ENCODE results near the gene CLCN4.

Gene CLCN4

DNA sequence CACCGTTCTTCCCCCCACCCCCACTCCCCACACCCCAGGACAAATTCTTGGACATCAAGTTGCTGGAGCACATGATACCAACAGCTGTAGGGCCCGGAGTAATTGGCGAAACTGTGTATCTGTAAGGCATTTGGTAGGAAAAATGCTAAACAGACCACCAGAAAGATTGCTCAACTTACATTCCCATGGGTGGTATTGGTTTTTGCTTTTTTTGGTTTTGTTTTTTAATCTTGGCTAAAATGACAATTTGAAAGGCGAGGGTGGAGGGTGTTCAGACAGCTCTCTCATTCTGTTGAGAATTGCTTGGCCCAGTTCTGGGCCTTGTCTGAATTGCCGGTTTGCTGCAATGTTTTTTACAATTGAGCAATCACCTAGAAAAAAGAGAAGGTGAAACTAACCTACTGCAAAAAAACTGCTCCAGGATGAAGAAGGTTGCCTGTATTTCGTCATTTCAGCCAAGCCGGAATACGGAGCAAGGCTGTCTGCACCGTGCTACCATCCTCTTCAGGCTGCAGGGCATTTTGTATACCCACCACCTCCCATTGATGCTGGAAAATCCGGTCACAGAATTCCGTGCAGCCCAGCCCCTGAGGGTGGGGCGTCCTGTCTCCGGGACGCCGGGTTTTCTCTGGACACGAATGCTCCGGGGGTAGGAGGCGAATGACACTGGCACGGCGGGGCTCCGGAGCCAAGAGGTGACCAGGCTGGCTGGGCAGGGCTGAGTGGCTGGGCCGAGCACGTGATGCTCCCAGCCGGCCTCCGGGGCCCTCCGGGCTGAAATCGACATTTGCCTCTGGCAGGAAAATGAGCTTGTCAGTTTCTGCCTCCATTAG is at the start of gene CLCN4:
Gene CLCN4, plus strand, starts transcription at position 777 of the 833 bp plus-strand sequence. CDS start 28,058 bp downstream, outside the sequence.
- DNase-seq (ENCODE audit: low read depth) = no peak

DNA sequence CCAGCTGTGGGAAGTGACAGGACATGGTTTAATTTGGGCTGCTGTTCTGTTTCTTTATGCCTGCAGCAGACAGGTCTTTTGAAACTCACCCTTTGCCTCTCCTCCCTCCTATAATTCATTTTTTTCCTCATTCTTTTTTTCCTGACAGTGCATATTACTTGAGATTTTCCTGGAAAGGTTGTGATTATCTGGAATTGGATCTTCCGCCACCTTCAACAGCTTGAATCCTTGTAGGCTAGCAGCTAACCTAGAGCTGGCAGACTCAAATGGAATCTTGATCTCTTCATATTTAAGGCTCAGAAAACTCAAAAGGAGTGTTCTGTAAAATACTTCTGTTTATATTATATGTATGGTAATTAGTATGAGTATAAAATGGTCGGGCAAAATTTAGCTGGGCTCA is 49.3 kb upstream of the CLCN4 start:
- DNase-seq (ENCODE audit: low read depth) = no peak

GRCh38 chrX:10108288-10108687 is 48.5 kb upstream of the CLCN4 start:
- no peak for DNase-seq (ENCODE audit: low read depth)

GRCh38 chrX:10109695-10110094 is 47.1 kb upstream of the CLCN4 start:
- DNase-seq (ENCODE audit: low read depth) = no peak

- no peak for DNase-seq (ENCODE audit: low read depth)
Observed at GRCh38 chrX:10110316-10110935, 46.3 kb upstream of the CLCN4 start.

- no peak for DNase-seq (ENCODE audit: low read depth)
Observed at GRCh38 chrX:10110984-10111363, 45.8 kb upstream of the CLCN4 start.

DNA sequence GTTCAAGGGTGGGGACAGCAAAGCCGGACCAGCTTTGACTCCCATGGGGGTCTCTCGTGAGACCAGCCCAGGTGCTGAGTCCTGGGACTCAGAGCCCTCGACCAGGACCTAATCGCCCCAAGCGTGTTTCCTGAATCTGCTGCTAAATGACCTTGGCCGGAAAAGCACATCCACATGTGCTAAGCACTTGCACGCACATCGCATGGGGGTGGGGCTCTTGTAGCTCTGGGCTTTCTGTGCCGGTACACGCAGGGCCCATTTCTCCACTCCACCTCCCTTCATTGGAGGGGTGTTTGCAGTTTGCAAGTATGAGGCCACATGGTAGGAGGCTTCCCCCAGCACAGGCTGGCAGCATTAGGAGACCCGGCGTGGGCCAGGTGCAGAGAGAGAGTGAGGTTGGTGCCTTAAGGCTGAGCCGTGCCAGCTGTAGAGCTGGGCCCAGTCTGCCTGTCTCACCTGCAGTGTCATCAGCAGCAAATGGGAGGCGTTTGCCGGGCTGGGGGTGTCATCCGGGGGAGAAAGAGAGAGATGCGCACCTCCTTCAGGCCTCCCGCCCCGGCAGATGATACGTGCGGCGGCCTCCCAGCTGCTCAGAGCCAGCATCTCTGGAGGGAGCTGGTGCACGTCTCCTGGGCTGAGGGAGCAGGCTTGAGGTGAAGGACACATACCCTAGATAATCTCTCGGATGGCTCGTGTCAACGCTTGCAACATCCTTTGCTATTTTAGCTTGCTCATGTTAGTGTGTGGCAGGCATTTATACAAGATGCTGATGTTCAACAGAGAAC is 45.2 kb upstream of the CLCN4 start:
- no peak for DNase-seq (ENCODE audit: low read depth)

- no peak for DNase-seq (ENCODE audit: low read depth)
Observed at GRCh38 chrX:10112510-10112909, 44.3 kb upstream of the CLCN4 start.

- no peak for DNase-seq (ENCODE audit: low read depth)
Observed at GRCh38 chrX:10115082-10115481, 41.7 kb upstream of the CLCN4 start.

DNA sequence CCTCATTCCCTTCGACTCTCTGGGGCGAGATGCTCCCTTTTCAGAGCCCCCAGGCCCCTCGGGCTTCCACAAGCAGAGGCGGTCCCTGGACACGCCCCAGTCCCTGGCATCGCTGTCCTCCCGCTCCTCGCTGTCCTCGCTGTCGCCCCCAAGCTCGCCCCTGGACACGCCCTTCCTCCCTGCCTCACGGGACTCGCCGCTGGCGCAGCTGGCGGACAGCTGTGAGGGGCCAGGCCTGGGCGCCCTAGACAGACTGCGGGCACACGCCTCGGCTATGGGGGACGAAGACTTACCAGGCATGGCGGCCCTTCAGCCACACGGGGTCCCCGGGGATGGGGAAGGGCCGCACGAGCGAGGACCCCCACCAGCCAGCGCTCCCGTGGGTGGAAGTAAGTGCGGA is 39.5 kb upstream of the CLCN4 start:
- DNase-seq (ENCODE audit: low read depth) = no peak

- DNase-seq (ENCODE audit: low read depth) = no peak
Observed at GRCh38 chrX:10117864-10118377, 38.9 kb upstream of the CLCN4 start.

DNA sequence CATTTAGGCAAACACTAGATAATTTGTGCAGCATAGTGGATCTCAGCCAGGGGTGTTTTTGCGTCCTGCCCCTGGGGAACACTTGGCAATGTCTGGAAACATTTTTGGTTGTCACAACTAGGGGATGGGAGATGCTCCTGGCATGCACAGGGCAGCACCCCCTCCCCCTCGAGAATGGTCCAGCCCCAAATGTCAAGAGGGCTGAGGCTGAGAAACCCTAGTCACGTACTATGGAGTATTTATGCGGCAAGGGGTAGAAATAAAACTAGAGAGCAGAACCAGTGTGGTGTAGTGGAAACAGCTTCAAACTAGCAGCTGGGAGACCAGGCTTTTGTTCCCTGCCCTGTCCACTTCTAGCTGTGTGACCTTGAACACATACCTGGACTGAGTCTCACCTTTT is 38.2 kb upstream of the CLCN4 start:
- no peak for DNase-seq (ENCODE audit: low read depth)

DNA sequence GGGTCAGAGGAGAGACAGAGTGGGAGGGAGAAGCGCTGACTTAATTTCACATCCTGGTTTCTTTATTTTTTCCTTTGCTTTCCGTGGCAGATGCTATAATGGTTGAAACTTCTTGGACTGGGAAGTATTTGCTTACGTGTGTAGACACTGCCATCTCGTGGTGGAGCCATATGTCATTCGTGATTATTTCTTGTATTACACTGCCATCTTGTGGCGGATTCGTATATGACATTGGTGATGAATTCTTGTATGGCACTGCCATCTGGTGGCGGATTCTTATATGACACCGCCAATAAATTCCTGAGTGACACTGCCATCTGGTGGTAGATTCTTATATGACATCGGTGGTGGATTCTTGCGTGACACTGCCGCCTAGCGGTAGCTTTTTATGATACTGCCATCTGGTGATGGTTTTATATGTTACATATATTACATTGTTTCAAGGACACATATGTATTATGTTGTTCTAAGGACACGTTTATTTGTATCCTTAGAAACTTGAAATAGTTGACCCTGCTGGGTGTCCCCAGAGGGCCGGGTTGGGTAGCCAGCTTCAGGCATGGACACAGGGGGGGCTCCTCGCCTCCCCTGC is 37.3 kb upstream of the CLCN4 start:
- peak; percentile 58 for DNase-seq (ENCODE audit: low read depth)

- no peak for DNase-seq (ENCODE audit: low read depth)
Observed at GRCh38 chrX:10120331-10120730, 36.4 kb upstream of the CLCN4 start.

GRCh38 chrX:10120828-10121227 is 35.9 kb upstream of the CLCN4 start:
- no peak for DNase-seq (ENCODE audit: low read depth)

DNA sequence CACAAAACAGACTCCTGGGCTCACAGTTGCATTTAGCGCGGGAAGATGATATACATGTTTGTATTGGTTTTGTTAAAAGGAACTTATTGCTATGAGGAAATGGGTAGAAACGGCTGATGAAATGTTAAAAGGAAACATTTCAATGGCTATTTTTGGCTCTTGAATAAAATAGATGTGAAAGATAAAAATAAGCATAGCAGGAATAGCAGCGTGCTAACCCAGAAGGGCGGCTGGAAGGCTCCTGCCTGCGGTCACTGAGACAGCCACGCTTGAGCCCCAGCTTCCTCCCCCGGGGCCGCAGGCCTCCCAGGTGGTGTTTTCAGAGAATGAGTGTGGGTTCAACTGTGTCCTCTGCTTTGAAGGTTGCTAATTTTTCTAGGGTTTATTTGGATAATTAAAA is 35.0 kb upstream of the CLCN4 start:
- no peak for DNase-seq (ENCODE audit: low read depth)

DNA sequence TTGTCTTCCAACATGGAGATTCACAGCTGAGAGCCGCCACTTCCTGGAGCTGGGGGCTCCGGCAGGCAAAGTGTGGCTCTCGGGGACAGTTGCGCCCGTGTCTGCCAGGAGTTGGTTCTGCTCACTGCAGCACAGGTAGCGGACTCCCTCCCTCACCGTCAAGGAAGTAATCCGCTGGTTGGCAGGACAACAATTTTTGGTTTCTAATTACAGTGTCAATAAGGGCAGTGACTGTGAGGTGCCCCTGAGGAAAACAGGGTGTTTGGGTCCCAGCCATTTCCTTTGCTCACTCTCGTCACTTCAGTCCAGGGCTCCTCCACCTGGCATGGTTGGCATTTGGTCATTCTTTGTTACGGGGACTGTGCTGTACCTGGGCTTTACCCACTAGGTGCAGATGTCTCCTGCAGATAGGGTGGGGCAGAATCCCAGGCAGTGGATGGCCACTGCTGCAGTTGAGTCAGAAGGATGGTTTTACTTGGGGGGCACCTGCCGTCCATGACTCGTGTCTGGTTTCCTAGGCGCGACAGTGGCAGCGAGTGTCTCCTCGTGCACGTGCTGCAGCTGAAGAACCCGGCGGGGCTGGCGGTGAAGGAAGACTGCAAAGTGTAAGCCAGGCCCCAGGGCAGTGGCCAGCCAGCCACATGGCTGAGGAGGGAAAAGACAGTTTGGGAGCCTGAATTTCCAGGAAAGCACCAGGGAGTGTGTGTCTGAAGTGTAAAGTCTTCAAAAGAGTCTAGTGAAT is 32.1 kb upstream of the CLCN4 start:
- no peak for DNase-seq (ENCODE audit: low read depth)

- DNase-seq (ENCODE audit: low read depth) = no peak
Observed at GRCh38 chrX:10125248-10125615, 31.5 kb upstream of the CLCN4 start.

DNA sequence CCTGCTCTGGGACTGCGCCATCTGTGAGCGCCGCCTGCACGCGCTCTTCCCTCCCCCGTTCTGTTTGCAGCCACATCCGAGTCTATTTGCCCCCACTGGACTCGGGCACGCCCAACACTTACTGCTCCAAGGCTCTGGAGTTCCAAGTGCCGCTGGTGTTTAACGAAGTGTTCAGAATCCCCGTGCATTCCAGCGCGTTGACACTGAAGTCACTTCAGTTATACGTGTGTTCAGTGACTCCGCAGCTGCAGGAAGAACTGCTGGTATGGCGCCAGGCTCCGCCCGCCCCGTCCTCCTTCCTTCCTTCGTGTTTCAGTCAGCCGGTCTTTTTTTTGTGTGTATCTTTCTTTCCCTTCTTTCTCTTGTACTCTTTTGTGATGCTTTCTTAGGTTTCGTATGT is 30.7 kb upstream of the CLCN4 start:
- no peak for DNase-seq (ENCODE audit: low read depth)

GRCh38 chrX:10126834-10127233 is 29.9 kb upstream of the CLCN4 start:
- no peak for DNase-seq (ENCODE audit: low read depth)

GRCh38 chrX:10128386-10128785 is 28.4 kb upstream of the CLCN4 start:
- DNase-seq (ENCODE audit: low read depth) = no peak

DNA sequence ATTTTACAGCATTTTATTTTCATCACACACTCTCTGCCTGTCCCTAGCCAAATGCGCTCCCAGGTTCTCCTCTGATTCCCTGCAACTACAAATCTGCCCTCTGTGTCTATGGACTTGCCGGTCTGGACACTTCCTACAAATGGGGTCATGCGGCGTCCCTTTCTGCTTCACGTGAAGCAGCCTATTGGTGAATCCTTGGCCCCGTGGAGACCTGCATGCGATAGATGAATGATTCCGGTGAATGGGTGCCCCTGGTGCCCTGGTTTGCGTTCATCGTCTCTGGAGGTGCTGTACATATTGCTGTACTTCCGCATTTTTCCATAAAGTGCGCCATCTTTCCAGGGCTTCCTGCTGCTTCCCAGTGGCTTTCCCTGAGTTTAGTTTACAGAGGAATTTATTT is 27.5 kb upstream of the CLCN4 start:
- no peak for DNase-seq (ENCODE audit: low read depth)

Data from GM04504 (cell line).